HEK293 (cell line): ENCODE data around the gene CD79A.

ENCODE experiments used
- CTCF ChIA-PET: fragments of 350-600 bp; formaldehyde crosslinking; extraction: SDS; loops from one replicate; lab custom pipeline; 2021; ENCODE audit warnings: antibody characterized with exemption; lab: Yijun Ruan, JAX
- POLR2A ChIA-PET: fragments of 300-600 bp; formaldehyde crosslinking; extraction: SDS; loops from one replicate; lab custom pipeline; 2020; ENCODE audit warnings: antibody characterized with exemption, inconsistent platforms; lab: Yijun Ruan, JAX
- H3K27ac ChIP-seq: fragments of 200-500 bp; sonication (Bioruptor generic); 2 replicates; pipeline ENCODE4 v1.5.1; 2014; ENCODE audit warnings: low read depth, low read length, control low read depth, inconsistent platforms; ENCODE audit errors: extremely low read depth
- H3K36me3 ChIP-seq, 2 experiments: fragments of 200-500 bp in 1 of 2; sonication (Bioruptor generic) in 1 of 2; 1 replicate in 1 of 2; 2 replicates in 1 of 2; pipeline ENCODE4 v1.5.1; 2014 to 2017; ENCODE audit warnings: inconsistent platforms in 2 of 2, low read length in 2 of 2; ENCODE audit not compliant: control insufficient read depth in 2 of 2, insufficient read depth in 1 of 2
- H3K4me1 ChIP-seq: fragments of 200-500 bp; sonication (Bioruptor generic); 2 replicates; pipeline ENCODE4 v1.5.1; 2014; ENCODE audit warnings: mild to moderate bottlenecking, low read length, inconsistent platforms; ENCODE audit not compliant: control insufficient read depth, insufficient read depth
- H3K4me3 ChIP-seq: 2 replicates; pipeline ENCODE4 v1.5.1; 2011; ENCODE audit warnings: low read depth, mild to moderate bottlenecking, control low read depth, low read length, moderate library complexity
- H3K9me3 ChIP-seq: fragments of 200-500 bp; sonication (Bioruptor generic); 2 replicates; pipeline ENCODE4 v1.5.1; 2014; ENCODE audit warnings: low read depth, low read length, inconsistent platforms; ENCODE audit not compliant: control insufficient read depth, insufficient read depth
- BCL11B ChIP-seq: fragments of 450-650 bp; formaldehyde crosslinking; IDR thresholded peaks from 2 replicates; pipeline ENCODE4 v1.5.1; 2016; ENCODE audit warnings: low read depth, missing biosample characterization, missing genetic modification characterization
- ELK4 ChIP-seq: IDR thresholded peaks from 2 replicates; pipeline ENCODE4 v1.6.1; 2011; ENCODE audit warnings: mild to moderate bottlenecking, low read depth, low read length, borderline replicate concordance
- HIC1 ChIP-seq: fragments of 450-650 bp; formaldehyde crosslinking; IDR thresholded peaks from 2 replicates; pipeline ENCODE4 v1.5.1; 2016; ENCODE audit warnings: missing biosample characterization, missing genetic modification characterization
- KLF8 ChIP-seq: fragments of 450-650 bp; formaldehyde crosslinking; IDR thresholded peaks from 2 replicates; pipeline ENCODE4 v1.5.1; 2016; ENCODE audit warnings: missing biosample characterization, missing genetic modification characterization
- ZBTB17 ChIP-seq: fragments of 450-650 bp; formaldehyde crosslinking; IDR thresholded peaks from 2 replicates; pipeline ENCODE4 v1.5.1; 2016; ENCODE audit warnings: missing biosample characterization, missing genetic modification characterization
- ZBTB20 ChIP-seq: fragments of 450-650 bp; formaldehyde crosslinking; IDR thresholded peaks from 2 replicates; pipeline ENCODE4 v1.5.1; 2016; ENCODE audit warnings: missing biosample characterization, missing genetic modification characterization
- ZFP41 ChIP-seq: fragments of 450-650 bp; formaldehyde crosslinking; IDR thresholded peaks from 2 replicates; pipeline ENCODE4 v1.5.1; 2016; ENCODE audit warnings: missing biosample characterization, missing genetic modification characterization, borderline replicate concordance
- ZNF112 ChIP-seq: fragments of 450-650 bp; formaldehyde crosslinking; IDR thresholded peaks from 2 replicates; pipeline ENCODE4 v1.5.0; 2017; ENCODE audit warnings: missing biosample characterization, missing genetic modification characterization
- ZNF132 ChIP-seq: fragments of 450-650 bp; formaldehyde crosslinking; IDR thresholded peaks from 2 replicates; pipeline ENCODE4 v1.5.1; 2017; ENCODE audit warnings: missing biosample characterization, missing genetic modification characterization, borderline replicate concordance
- ZNF221 ChIP-seq: fragments of 450-650 bp; formaldehyde crosslinking; IDR thresholded peaks from 2 replicates; pipeline ENCODE4 v1.5.1; 2017; ENCODE audit warnings: missing biosample characterization, missing genetic modification characterization, borderline replicate concordance
- ZNF248 ChIP-seq: fragments of 450-650 bp; formaldehyde crosslinking; IDR thresholded peaks from 2 replicates; pipeline ENCODE4 v1.5.1; 2017; ENCODE audit warnings: missing biosample characterization, missing genetic modification characterization
- ZNF280D ChIP-seq: fragments of 450-650 bp; formaldehyde crosslinking; IDR thresholded peaks from 2 replicates; pipeline ENCODE4 v1.5.1; 2016; ENCODE audit warnings: missing biosample characterization, missing genetic modification characterization
- ZNF302 ChIP-seq: fragments of 450-650 bp; formaldehyde crosslinking; IDR thresholded peaks from 2 replicates; pipeline ENCODE4 v1.5.1; 2016; ENCODE audit warnings: missing biosample characterization, missing genetic modification characterization, low read depth
- ZNF311 ChIP-seq: fragments of 450-650 bp; formaldehyde crosslinking; IDR thresholded peaks from 2 replicates; pipeline ENCODE4 v1.5.1; 2017; ENCODE audit warnings: missing biosample characterization, missing genetic modification characterization, borderline replicate concordance
- ZNF366 ChIP-seq: fragments of 450-650 bp; formaldehyde crosslinking; conservative IDR thresholded peaks from 2 replicates; pipeline ENCODE4 v1.5.1; 2016; ENCODE audit warnings: missing biosample characterization, missing genetic modification characterization
- ZNF416 ChIP-seq: fragments of 450-650 bp; formaldehyde crosslinking; IDR thresholded peaks from 2 replicates; pipeline ENCODE4 v1.5.1; 2016; ENCODE audit warnings: missing biosample characterization, missing genetic modification characterization
- ZNF518A ChIP-seq: fragments of 450-650 bp; formaldehyde crosslinking; conservative IDR thresholded peaks from 2 replicates; pipeline ENCODE4 v1.5.1; 2016; ENCODE audit warnings: low read depth, missing biosample characterization, missing genetic modification characterization
- ZNF560 ChIP-seq: fragments of 450-650 bp; formaldehyde crosslinking; IDR thresholded peaks from 2 replicates; pipeline ENCODE4 v1.5.1; 2017; ENCODE audit warnings: missing biosample characterization, missing genetic modification characterization, borderline replicate concordance
- ZNF585B ChIP-seq: fragments of 450-650 bp; formaldehyde crosslinking; IDR thresholded peaks from 2 replicates; pipeline ENCODE4 v1.5.1; 2016; ENCODE audit warnings: missing biosample characterization, missing genetic modification characterization
- ZNF596 ChIP-seq: fragments of 450-650 bp; IDR thresholded peaks from 2 replicates; pipeline ENCODE4 v1.5.0; 2018; ENCODE audit warnings: missing biosample characterization, mild to moderate bottlenecking, missing genetic modification characterization, moderate library complexity

Gene CD79A

GRCh38 chr19:41926763-41927496 lies 49.9 kb downstream of the CD79A start:
- POLR2A ChIA-PET = interaction anchor here (0.5 kb wide), 1 partner anchor 61 kb away, joined by 3 read pairs; no protein-coding TSS in a partner anchor
- Histone ChIP-seq H3K27ac (no peak overlapping the region), H3K4me1 (peaks cover 4% of the 10 kb centered on the region), H3K36me3 (no peaks in the 10 kb centered on the region), H3K9me3 (no peaks in the 10 kb centered on the region), H3K4me3 (no peak overlapping the region)
- CTCF ChIA-PET = interaction anchor here (1.5 kb wide), 1 partner anchor 24 kb away, joined by 4 read pairs; no protein-coding TSS in a partner anchor
- TF ChIP-seq ZNF366 (tag by site-specific recombination) = peak; percentile 79
- no peak for TF ChIP-seq ZNF518A (tag by site-specific recombination)
- TF ChIP-seq ZBTB17 (tag by site-specific recombination) = peak; percentile 56
- no peak for TF ChIP-seq ZNF560 (tag by site-specific recombination)
- peak; percentile 13; the same call in 1 of the 2 replicates for TF ChIP-seq BCL11B (tag by site-specific recombination)
- TF ChIP-seq ZNF585B (tag by site-specific recombination) = no peak
- no peak for TF ChIP-seq ZNF302 (tag by site-specific recombination)
- 0 out of 2 replicates have a peak, but pooled peaks have one; percentile 20 for TF ChIP-seq KLF8 (tag by site-specific recombination)
- peak; percentile 35; the same call in 1 of the 2 replicates for TF ChIP-seq ZBTB20 (tag by site-specific recombination)
- TF ChIP-seq ZNF221 (tag by site-specific recombination) = no peak
- TF ChIP-seq ZFP41 = no peak
- no peak for TF ChIP-seq ZNF280D (tag by site-specific recombination)
- peak; percentile 81 for TF ChIP-seq ZNF596 (tag by site-specific recombination)
- no peak for TF ChIP-seq ZNF132 (tag by site-specific recombination)
- TF ChIP-seq ELK4 = no peak
- no peak for TF ChIP-seq ZNF416 (tag by site-specific recombination)
- no peak for TF ChIP-seq ZNF112
- no peak for TF ChIP-seq HIC1 (tag by site-specific recombination)
- TF ChIP-seq ZNF248 (tag by site-specific recombination) = no peak
- no peak for TF ChIP-seq ZNF311 (tag by site-specific recombination)
